K562 (cell line): Measurements from ENCODE around the gene ZNF362. TPM values are rescaled to one million over a fixed set of nuclear protein-coding genes. Genes with fewer than 3 reads are reported as not detected.

Experiments used
- ATAC-seq: fragments of 200-7000 bp; cut with Tn5 transposase; 3 replicates; pipeline ENCODE4 v1.9.1; 2020; ENCODE audit warnings: moderate library complexity
- BruUV-seq: library from RNA; stranded (reverse); fragments of 400-500 nt; replicated peaks from 2 replicates; lab custom pipeline; 2021; lab: Mats Ljungman, UMichigan
- CTCF ChIA-PET: fragments of 300-600 bp; formaldehyde crosslinking; extraction: SDS; loops from one replicate; lab custom pipeline; 2021; ENCODE audit warnings: low intra/inter-chr PET ratio; lab: Yijun Ruan, JAX
- POLR2A ChIA-PET: fragments of 300-600, 350-650 bp; sonication (Branson Sonifier 250); formaldehyde crosslinking; extraction: SDS; loops from one replicate; lab custom pipeline; 2021; ENCODE audit warnings: antibody characterized with exemption, inconsistent platforms; lab: Yijun Ruan, JAX
- DNase-seq, 4 experiments: peaks; one replicate each; pipeline versions ENCODE4 v3.0.0 to v3.0.0-alpha.2; 2011 to 2018; ENCODE audit warnings: low spot score in 3 of 4, mixed read lengths in 3 of 4; ENCODE audit errors: extremely low read depth in 1 of 4
- FAIRE-seq: peaks from 2 replicates; lab custom pipeline; 2011; peaks lifted over from hg19 to GRCh38; lab: Jason Lieb, UNC
- H2AFZ ChIP-seq: 2 replicates; pipeline ENCODE4 v1.6.0; 2011; ENCODE audit warnings: low read depth, low read length, control low read depth, inconsistent platforms
- H3K27ac ChIP-seq: fragments of 200-600 bp; 3 replicates; pipeline ENCODE4 v1.8.0; 2011; ENCODE audit warnings: low read depth, mild to moderate bottlenecking, control low read depth, inconsistent platforms, low read length, moderate library complexity, mixed read lengths; ENCODE audit errors: extremely low read depth
- H3K27me3 ChIP-seq, 2 experiments: fragments of 300-600 bp in 1 of 2; 2 replicates in 1 of 2; 3 replicates in 1 of 2; pipeline versions ENCODE4 v1.6.0 to v1.8.0; 2011; ENCODE audit warnings: inconsistent platforms in 2 of 2, low read length in 2 of 2, mild to moderate bottlenecking in 1 of 2, mixed read lengths in 1 of 2, moderate library complexity in 1 of 2; ENCODE audit not compliant: control insufficient read depth in 2 of 2, insufficient read depth in 2 of 2
- H3K36me3 ChIP-seq: fragments of 300-600 bp; 3 replicates; pipeline ENCODE4 v1.8.0; 2011; ENCODE audit warnings: mild to moderate bottlenecking, low read length, inconsistent platforms; ENCODE audit not compliant: control insufficient read depth, insufficient read depth
- H3K4me1 ChIP-seq, 2 experiments: fragments of 200-600 bp in 1 of 2; replicated peaks in 1 of 2; 2 replicates in 1 of 2; 3 replicates in 1 of 2; pipeline versions ENCODE4 v1.5.1 to v1.8.0; 2011; ENCODE audit warnings: inconsistent platforms in 2 of 2, low read length in 2 of 2, mild to moderate bottlenecking in 1 of 2, mixed read lengths in 1 of 2, moderate library complexity in 1 of 2; ENCODE audit not compliant: control insufficient read depth in 2 of 2, insufficient read depth in 2 of 2
- H3K4me2 ChIP-seq: 2 replicates; pipeline ENCODE4 v1.6.1; 2011; ENCODE audit warnings: low read length, control low read depth, inconsistent platforms, mixed read lengths; ENCODE audit not compliant: insufficient read depth
- H3K4me3 ChIP-seq: fragments of 200-600 bp; sonication (generic), shearing (Covaris generic); 2 replicates; pipeline ENCODE4 v1.5.1; 2016; ENCODE audit warnings: control low read depth, inconsistent platforms
- H3K79me2 ChIP-seq: fragments of 200-600 bp; 3 replicates; pipeline ENCODE4 v1.8.0; 2011; ENCODE audit warnings: low read length, inconsistent platforms; ENCODE audit not compliant: control insufficient read depth, insufficient read depth
- H3K9ac ChIP-seq, 2 experiments: 2 replicates each; pipeline versions ENCODE4 v1.6.0 to v1.6.1; 2011; ENCODE audit warnings: low read depth in 2 of 2, low read length in 2 of 2, control low read depth in 1 of 2, inconsistent platforms in 1 of 2, mild to moderate bottlenecking in 1 of 2, mixed read lengths in 1 of 2; ENCODE audit not compliant: insufficient read depth in 1 of 2
- H3K9me1 ChIP-seq: one replicate; pipeline ENCODE4 v1.6.0; 2011; ENCODE audit warnings: inconsistent platforms, mild to moderate bottlenecking, low read length, moderate library complexity; ENCODE audit not compliant: control insufficient read depth, insufficient read depth
- H3K9me3 ChIP-seq: replicated peaks from 2 replicates; pipeline ENCODE4 v1.5.1; 2011; ENCODE audit warnings: low read depth, low read length, inconsistent platforms; ENCODE audit not compliant: control insufficient read depth, insufficient read depth
- H4K20me1 ChIP-seq: replicated peaks from 2 replicates; pipeline ENCODE4 v1.6.1; 2011; ENCODE audit warnings: low read length, inconsistent platforms, mixed read lengths; ENCODE audit not compliant: control insufficient read depth, insufficient read depth
- LEF1 ChIP-seq: fragments of 450-650 bp; IDR thresholded peaks from 2 replicates; pipeline ENCODE4 v1.6.1; 2016; ENCODE audit warnings: mild to moderate bottlenecking
- NFE2L1 ChIP-seq: fragments of 450-650 bp; IDR thresholded peaks from 2 replicates; pipeline ENCODE4 v1.6.1; 2016; ENCODE audit warnings: missing genetic modification characterization, low read depth, mild to moderate bottlenecking, missing compliant biosample characterization, moderate library complexity, borderline replicate concordance
- ZNF436 ChIP-seq: fragments of 250-450, 450-650 bp; sonication (Bioruptor Pico); formaldehyde crosslinking; IDR thresholded peaks from 2 replicates; pipeline ENCODE4 v1.7.0; 2020; ENCODE audit warnings: mild to moderate bottlenecking
- ZSCAN32 ChIP-seq: fragments of 450-650 bp; formaldehyde crosslinking; IDR thresholded peaks from 2 replicates; pipeline ENCODE4 v1.4.0; 2020; ENCODE audit warnings: mild to moderate bottlenecking, moderate library complexity
- WGBS: fragments of 100-300 bp; shearing (Covaris generic); methylation state at CpG from one replicate; pipeline ENCODE4 v1.1.6; 2016; ENCODE audit warnings: low coverage, mixed read lengths; ENCODE audit not compliant: insufficient coverage; ENCODE audit errors: missing lambda C conversion rate; 5-methylcytosine and 5-hydroxymethylcytosine counted together
- in situ Hi-C: fragments of 300-500 bp; cut with MboI; formaldehyde crosslinking; loops from 4 replicates; pipeline ENCODE4 v1.15.0; 2018; ENCODE audit warnings: inconsistent platforms, mixed read lengths
- intact Hi-C: fragments of 100-400 bp; cut with micrococcal nuclease; formaldehyde crosslinking; loops from 2 replicates; pipeline ENCODE4 v1.14.2; 2022
- polyA plus RNA-seq, 8 experiments: library from polyadenylated mRNA; depleted of rRNA in 4 of 8; stranded (reverse) in 5 of 8; unstranded in 3 of 8; fragments of >200 nt; fragmentation: Nextera tagmentation in 2 of 8; fragmentation: Illumina TruSeq in 1 of 8; extraction: Ambion mirVana in 2 of 8; extraction: Trizol in 1 of 8; gene quantifications; 2 replicates each; pipeline versions ENCODE4 v1.2.1 to v1.2.3, GENCODE V29; 2011 to 2014; ENCODE audit warnings: inconsistent platforms in 1 of 8, missing spikeins in 1 of 8
- total RNA-seq, 7 experiments: library from RNA; depleted of rRNA in 6 of 7; stranded (reverse); fragments of >200 nt in 6 of 7; fragmentation: Illumina TruSeq in 2 of 7; extraction: Trizol in 2 of 7; gene quantifications; 2 replicates each; pipeline versions ENCODE4 v1.2.1 to v1.2.3, GENCODE V29; 2011 to 2021; ENCODE audit warnings: low replicate concordance in 1 of 7
- TF ChIP-seq, protein P1 (sequence below): fragments of 250-450 bp; sonication (Bioruptor Pico); IDR thresholded peaks from 2 replicates; pipeline ENCODE4 v1.4.0; 2020
- TF ChIP-seq, protein P2 (sequence below): fragments of 450-650 bp; formaldehyde crosslinking; IDR thresholded peaks from 2 replicates; pipeline ENCODE4 v1.4.0; 2020; ENCODE audit warnings: mild to moderate bottlenecking, moderate library complexity
- TF ChIP-seq, protein P3 (sequence below): fragments of 250-450 bp; sonication (Bioruptor Pico); IDR thresholded peaks from 2 replicates; pipeline ENCODE4 v1.9.0; 2021; ENCODE audit warnings: mild to moderate bottlenecking
- TF ChIP-seq, protein P4 (sequence below): sonication (generic); formaldehyde crosslinking; IDR thresholded peaks from 2 replicates; pipeline ENCODE4 v1.8.0; 2022; ENCODE audit warnings: mild to moderate bottlenecking, missing genetic modification reagents

The ZNF362 gene
- total and polyA plus RNA-seq, 9 of the 15 experiments (the other 6 are each of a cell fraction or from before 2014, with no cell fraction given): 0.01 to 1.1 (median 0.35) TPM; not detected in 1

DNA sequence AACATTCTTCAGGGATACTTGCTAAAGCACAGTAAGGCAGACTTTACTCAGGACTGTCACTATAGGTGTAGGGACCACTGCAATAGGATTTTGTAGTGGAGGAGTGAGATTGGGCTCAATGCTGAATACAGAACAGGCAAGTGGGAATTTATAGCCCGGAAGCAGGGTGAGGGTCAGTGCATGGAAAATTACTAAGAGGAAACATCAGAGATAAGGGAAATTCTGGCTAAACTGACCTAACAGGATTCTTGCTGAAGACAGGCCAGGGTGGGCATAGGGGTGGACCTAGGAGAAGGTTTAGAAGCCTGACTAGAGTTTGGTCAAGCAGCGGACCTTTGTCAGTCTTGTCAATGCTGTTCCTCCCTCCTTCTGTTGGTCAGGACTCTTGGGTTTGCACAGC lies 20.8 kb upstream of the ZNF362 start:
- intact Hi-C loops: no loop called here

More for the DNA sequence above, 20.8 kb upstream of the ZNF362 start:
- no peak for ATAC-seq
- no peak overlapping the region for H2AFZ ChIP-seq
- no TSS peak for BruUV-seq
- TF ChIP-seq LEF1: no peak
- TF ChIP-seq ZSCAN32: no peak
- TF ChIP-seq, protein P1, sequence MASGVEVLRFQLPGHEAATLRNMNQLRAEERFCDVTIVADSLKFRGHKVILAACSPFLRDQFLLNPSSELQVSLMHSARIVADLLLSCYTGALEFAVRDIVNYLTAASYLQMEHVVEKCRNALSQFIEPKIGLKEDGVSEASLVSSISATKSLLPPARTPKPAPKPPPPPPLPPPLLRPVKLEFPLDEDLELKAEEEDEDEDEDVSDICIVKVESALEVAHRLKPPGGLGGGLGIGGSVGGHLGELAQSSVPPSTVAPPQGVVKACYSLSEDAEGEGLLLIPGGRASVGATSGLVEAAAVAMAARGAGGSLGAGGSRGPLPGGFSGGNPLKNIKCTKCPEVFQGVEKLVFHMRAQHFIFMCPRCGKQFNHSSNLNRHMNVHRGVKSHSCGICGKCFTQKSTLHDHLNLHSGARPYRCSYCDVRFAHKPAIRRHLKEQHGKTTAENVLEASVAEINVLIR: no peak
- no peak for TF ChIP-seq NFE2L1
- TF ChIP-seq, protein P2, sequence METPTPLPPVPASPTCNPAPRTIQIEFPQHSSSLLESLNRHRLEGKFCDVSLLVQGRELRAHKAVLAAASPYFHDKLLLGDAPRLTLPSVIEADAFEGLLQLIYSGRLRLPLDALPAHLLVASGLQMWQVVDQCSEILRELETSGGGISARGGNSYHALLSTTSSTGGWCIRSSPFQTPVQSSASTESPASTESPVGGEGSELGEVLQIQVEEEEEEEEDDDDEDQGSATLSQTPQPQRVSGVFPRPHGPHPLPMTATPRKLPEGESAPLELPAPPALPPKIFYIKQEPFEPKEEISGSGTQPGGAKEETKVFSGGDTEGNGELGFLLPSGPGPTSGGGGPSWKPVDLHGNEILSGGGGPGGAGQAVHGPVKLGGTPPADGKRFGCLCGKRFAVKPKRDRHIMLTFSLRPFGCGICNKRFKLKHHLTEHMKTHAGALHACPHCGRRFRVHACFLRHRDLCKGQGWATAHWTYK: no peak
- TF ChIP-seq, protein P3, sequence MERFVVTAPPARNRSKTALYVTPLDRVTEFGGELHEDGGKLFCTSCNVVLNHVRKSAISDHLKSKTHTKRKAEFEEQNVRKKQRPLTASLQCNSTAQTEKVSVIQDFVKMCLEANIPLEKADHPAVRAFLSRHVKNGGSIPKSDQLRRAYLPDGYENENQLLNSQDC (CRISPR knock-in tag): no peak
- no peak for TF ChIP-seq ZNF436 (CRISPR knock-in tag)
- TF ChIP-seq, protein P4, sequence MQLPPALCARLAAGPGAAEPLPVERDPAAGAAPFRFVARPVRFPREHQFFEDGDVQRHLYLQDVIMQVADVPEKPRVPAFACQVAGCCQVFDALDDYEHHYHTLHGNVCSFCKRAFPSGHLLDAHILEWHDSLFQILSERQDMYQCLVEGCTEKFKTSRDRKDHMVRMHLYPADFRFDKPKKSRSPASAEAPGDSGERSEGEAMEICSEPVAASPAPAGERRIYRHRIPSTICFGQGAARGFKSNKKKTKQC (CRISPR knock-in tag): no peak
- TF ChIP-seq, all 486 proteins: peak for 0
- Histone ChIP-seq H3K4me2 (no peak overlapping the region), H3K9me1 (no peaks in the 10 kb centered on the region), H3K27me3 (peaks cover 25 to 35% of the 10 kb centered on the region in 2 experiments; a peak in 4 of 5 replicates), H3K9me3 (no peaks in the 10 kb centered on the region), H4K20me1 (no peaks in the 10 kb centered on the region), H3K27ac (no peak overlapping the region), H3K4me1 (no peaks in the 10 kb centered on the region; a peak in 1 of 5 replicates), H3K79me2 (no peaks in the 10 kb centered on the region), H3K9ac (no peak overlapping the region), H3K36me3 (no peaks in the 10 kb centered on the region), H3K4me3 (no peak overlapping the region)
- WGBS: 3% methylated on average over 2 of the region's 2 CpGs
- ChIA-PET CTCF (no interaction called here), POLR2A (no interaction called here)
- in situ Hi-C loops: no loop called here
- no peak for DNase-seq
- no peak for FAIRE-seq
